Heart left ventricle (tissue), 13 donors: ENCODE results near the gene KIAA1217.

Source experiments
- CTCF ChIP-seq, 12 donors: fragments of 200-600 bp; sonication (generic) in 4 of 12; IDR thresholded peaks; one replicate each; pipeline versions ENCODE4 v1.5.0 to v1.8.0; 2018 to 2022; ENCODE audit warnings: antibody characterized with exemption in 12 of 12, mild to moderate bottlenecking in 5 of 12
- POLR2A ChIP-seq, 2 donors: fragments of 450-650 bp; IDR thresholded peaks; one replicate each; pipeline ENCODE4 v1.6.1; 2017; ENCODE audit warnings: antibody characterized with exemption in 2 of 2, mild to moderate bottlenecking in 2 of 2, moderate library complexity in 2 of 2
- donor health status: ischemic (EF 13 %, LVEDD 7.1; RV severe dilation, severe dysfunction).
- donor health status: DM: no; HTN: yes; CAD: no.
- donor health status: DM: no; HTN: no; CAD: no.
- donor health status: ischemic (EF 25% LVEDD 6.9; RV normal size, moderate dysfunction).
- donor health status: ischemic (EF 25% LVEDD 5.7; RV mildly dilated, moderate dysfunction).
- donor health status: ischemic (EF 35%, LVEDD 5.7; RV mildly dilated, moderate dysfunction).
- donor health status: nonischemic (EF 11% LVEDD 7.7; RV severe dilation, severe dysfunction).
- donor health status: DM: yes; HTN: yes; CAD: no.
- donor health status: PGD.
- donor health status: ischemic (EF 29% LVEDD 5.4; RV normal size, mild dysfunction).
- donor health status: nonischemic (EF 23%, LVEDD 6.1; RV moderate dilation, normal function).

- no peak for TF ChIP-seq CTCF (IDR thresholded peaks at IDR 0.05)
- no peak for TF ChIP-seq POLR2A (IDR thresholded peaks at IDR 0.05)
Observed at GRCh38 chr10:24341371-24341770, 132.4 kb downstream of the KIAA1217 start.
